ENCODE results near the gene SMIM20.
"Not testable (repeated sequence)": the region's sequence is repeated elsewhere in the genome, so short reads cannot be mapped to it uniquely, and the experiment has no call there.

The SMIM20 gene

GRCh38 chr4:25913851-25914669 lies at the start of gene SMIM20:
TSS of gene SMIM20 (plus strand) at chr4:25914220. CDS start at chr4:25914314, 94 bp downstream.
- Mint-ChIP-seq H3K9me3 (no peaks in the 10 kb centered on the region), H3K27me3 (no peaks in the 10 kb centered on the region), H3K27ac (ENCODE audit: low read depth) (peak within 1 kb of the TSS; percentile 95), H3K4me1 (peaks cover 25% of the 10 kb centered on the region), H3K4me3 (peak within 1 kb of the TSS; percentile 98), H3K36me3 (ENCODE audit: insufficient read depth) (peaks cover 13% of the 10 kb centered on the region)
- peak; percentile 83 to 86 for DNase-seq (ENCODE audit: low spot score in 2 of 2)
- ATAC-seq (replicated peaks; ENCODE audit: extremely low read depth, poor library complexity, severe bottlenecking), result peak; percentile 89

GRCh38 chr4:25865586-25865985 lies 48.4 kb upstream of the SMIM20 start:
- peaks cover 16% of the 10 kb centered on the region for H3K4me1 Mint-ChIP-seq
- H3K27me3 Mint-ChIP-seq, result no peaks in the 10 kb centered on the region
- H3K27ac Mint-ChIP-seq (ENCODE audit: low read depth), result no peak overlapping the region
- ATAC-seq (replicated peaks; ENCODE audit: extremely low read depth, poor library complexity, severe bottlenecking) (no peak), DNase-seq (ENCODE audit: low spot score in 2 of 2) (no peak)
- H3K4me3 Mint-ChIP-seq, result no peak overlapping the region
- no peaks in the 10 kb centered on the region for H3K9me3 Mint-ChIP-seq
- peaks cover 12% of the 10 kb centered on the region for H3K36me3 Mint-ChIP-seq (ENCODE audit: insufficient read depth)

GRCh38 chr4:25866401-25866800 lies 47.6 kb upstream of the SMIM20 start:
- H3K4me1 Mint-ChIP-seq; H3K27ac Mint-ChIP-seq (ENCODE audit: low read depth); H3K9me3 Mint-ChIP-seq; ATAC-seq (replicated peaks; ENCODE audit: extremely low read depth, poor library complexity, severe bottlenecking); H3K27me3 Mint-ChIP-seq; H3K4me3 Mint-ChIP-seq; DNase-seq (ENCODE audit: low spot score in 2 of 2): not testable (repeated sequence)
- peaks cover 10% of the 10 kb centered on the region for H3K36me3 Mint-ChIP-seq (ENCODE audit: insufficient read depth)

- Mint-ChIP-seq H3K9me3 (no peaks in the 10 kb centered on the region), H3K4me3 (no peak overlapping the region), H3K27me3 (no peaks in the 10 kb centered on the region), H3K27ac (ENCODE audit: low read depth) (no peak overlapping the region), H3K36me3 (ENCODE audit: insufficient read depth) (peaks cover 2% of the 10 kb centered on the region), H3K4me1 (no peaks in the 10 kb centered on the region)
- DNase-seq (ENCODE audit: low spot score in 2 of 2) (no peak), ATAC-seq (replicated peaks; ENCODE audit: extremely low read depth, poor library complexity, severe bottlenecking) (no peak)
Observed at GRCh38 chr4:25867781-25868294, 46.2 kb upstream of the SMIM20 start.

GRCh38 chr4:25870081-25870480 lies 43.9 kb upstream of the SMIM20 start:
- ATAC-seq (replicated peaks; ENCODE audit: extremely low read depth, poor library complexity, severe bottlenecking), result no peak
- Mint-ChIP-seq H3K27me3 (no peaks in the 10 kb centered on the region), H3K4me1 (no peaks in the 10 kb centered on the region), H3K27ac (ENCODE audit: low read depth) (no peak overlapping the region), H3K4me3 (no peak overlapping the region), H3K36me3 (ENCODE audit: insufficient read depth) (no peaks in the 10 kb centered on the region), H3K9me3 (no peaks in the 10 kb centered on the region)
- no peak for DNase-seq (ENCODE audit: low spot score in 2 of 2)

GRCh38 chr4:25872851-25873631 lies 41.0 kb upstream of the SMIM20 start:
- Mint-ChIP-seq H3K4me1 (no peaks in the 10 kb centered on the region), H3K27me3 (no peaks in the 10 kb centered on the region), H3K27ac (ENCODE audit: low read depth) (no peak overlapping the region), H3K4me3 (no peak overlapping the region), H3K36me3 (ENCODE audit: insufficient read depth) (no peaks in the 10 kb centered on the region), H3K9me3 (no peaks in the 10 kb centered on the region)
- DNase-seq (ENCODE audit: low spot score in 2 of 2) (no peak), ATAC-seq (replicated peaks; ENCODE audit: extremely low read depth, poor library complexity, severe bottlenecking) (no peak)

GRCh38 chr4:25873632-25874129 lies 40.3 kb upstream of the SMIM20 start:
- H3K27me3 Mint-ChIP-seq, result no peaks in the 10 kb centered on the region
- H3K4me1 Mint-ChIP-seq, result no peaks in the 10 kb centered on the region
- ATAC-seq (replicated peaks; ENCODE audit: extremely low read depth, poor library complexity, severe bottlenecking), result no peak
- H3K27ac Mint-ChIP-seq (ENCODE audit: low read depth), result no peak overlapping the region
- no peak for DNase-seq (ENCODE audit: low spot score in 2 of 2)
- no peaks in the 10 kb centered on the region for H3K36me3 Mint-ChIP-seq (ENCODE audit: insufficient read depth)
- H3K4me3 Mint-ChIP-seq, result no peak overlapping the region
- no peaks in the 10 kb centered on the region for H3K9me3 Mint-ChIP-seq

- Mint-ChIP-seq H3K27ac (ENCODE audit: low read depth) (no peak overlapping the region), H3K4me1 (no peaks in the 10 kb centered on the region), H3K4me3 (no peak overlapping the region), H3K27me3 (peaks cover 5% of the 10 kb centered on the region), H3K9me3 (no peaks in the 10 kb centered on the region), H3K36me3 (ENCODE audit: insufficient read depth) (no peaks in the 10 kb centered on the region)
- ATAC-seq (replicated peaks; ENCODE audit: extremely low read depth, poor library complexity, severe bottlenecking), result no peak
- DNase-seq (ENCODE audit: low spot score in 2 of 2), result no peak
Observed at GRCh38 chr4:25874655-25875054, 39.4 kb upstream of the SMIM20 start.

- peaks cover 12% of the 10 kb centered on the region for H3K27me3 Mint-ChIP-seq
- H3K4me1 Mint-ChIP-seq, result no peaks in the 10 kb centered on the region
- H3K4me3 Mint-ChIP-seq, result no peak overlapping the region
- H3K9me3 Mint-ChIP-seq, result no peaks in the 10 kb centered on the region
- ATAC-seq (replicated peaks; ENCODE audit: extremely low read depth, poor library complexity, severe bottlenecking) (no peak), DNase-seq (ENCODE audit: low spot score in 2 of 2) (no peak)
- H3K27ac Mint-ChIP-seq (ENCODE audit: low read depth), result no peak overlapping the region
- H3K36me3 Mint-ChIP-seq (ENCODE audit: insufficient read depth), result no peaks in the 10 kb centered on the region
Observed at GRCh38 chr4:25875281-25875745, 38.7 kb upstream of the SMIM20 start.

- Mint-ChIP-seq H3K27ac (ENCODE audit: low read depth) (no peak overlapping the region), H3K4me1 (no peaks in the 10 kb centered on the region), H3K27me3 (peaks cover 27% of the 10 kb centered on the region), H3K4me3 (no peak overlapping the region), H3K9me3 (no peaks in the 10 kb centered on the region), H3K36me3 (ENCODE audit: insufficient read depth) (no peaks in the 10 kb centered on the region)
- ATAC-seq (replicated peaks; ENCODE audit: extremely low read depth, poor library complexity, severe bottlenecking) (peak; percentile 40), DNase-seq (ENCODE audit: low spot score in 2 of 2) (no peak)
Observed at GRCh38 chr4:25878676-25879075, 35.3 kb upstream of the SMIM20 start.

GRCh38 chr4:25879091-25879584 lies 34.9 kb upstream of the SMIM20 start:
- Mint-ChIP-seq H3K4me1 (no peaks in the 10 kb centered on the region), H3K9me3 (no peaks in the 10 kb centered on the region), H3K36me3 (ENCODE audit: insufficient read depth) (peaks cover 1% of the 10 kb centered on the region), H3K27me3 (peaks cover 27% of the 10 kb centered on the region), H3K27ac (ENCODE audit: low read depth) (no peak overlapping the region), H3K4me3 (no peak overlapping the region)
- DNase-seq (ENCODE audit: low spot score in 2 of 2) (no peak), ATAC-seq (replicated peaks; ENCODE audit: extremely low read depth, poor library complexity, severe bottlenecking) (no peak)

GRCh38 chr4:25879587-25879986 lies 34.4 kb upstream of the SMIM20 start:
- ATAC-seq (replicated peaks; ENCODE audit: extremely low read depth, poor library complexity, severe bottlenecking) (no peak), DNase-seq (ENCODE audit: low spot score in 2 of 2) (no peak)
- peaks cover 27% of the 10 kb centered on the region for H3K27me3 Mint-ChIP-seq
- H3K27ac Mint-ChIP-seq (ENCODE audit: low read depth), result no peak overlapping the region
- no peaks in the 10 kb centered on the region for H3K4me1 Mint-ChIP-seq
- no peak overlapping the region for H3K4me3 Mint-ChIP-seq
- H3K9me3 Mint-ChIP-seq, result no peaks in the 10 kb centered on the region
- H3K36me3 Mint-ChIP-seq (ENCODE audit: insufficient read depth), result peaks cover 1% of the 10 kb centered on the region
